ENCODE results near the gene MALRD1.

The MALRD1 gene

GRCh38 chr10:19048489-19048888 is at the start of gene MALRD1:
TSS of gene MALRD1 (plus strand) at chr10:19048801. CDS start at chr10:19048939, 138 bp downstream.
- DNase-seq: no peak

- DNase-seq: no peak
Measured at GRCh38 chr10:19003341-19003740, 45.3 kb upstream of the MALRD1 start.

GRCh38 chr10:19012111-19012510 is 36.5 kb upstream of the MALRD1 start:
- no peak for DNase-seq

DNA sequence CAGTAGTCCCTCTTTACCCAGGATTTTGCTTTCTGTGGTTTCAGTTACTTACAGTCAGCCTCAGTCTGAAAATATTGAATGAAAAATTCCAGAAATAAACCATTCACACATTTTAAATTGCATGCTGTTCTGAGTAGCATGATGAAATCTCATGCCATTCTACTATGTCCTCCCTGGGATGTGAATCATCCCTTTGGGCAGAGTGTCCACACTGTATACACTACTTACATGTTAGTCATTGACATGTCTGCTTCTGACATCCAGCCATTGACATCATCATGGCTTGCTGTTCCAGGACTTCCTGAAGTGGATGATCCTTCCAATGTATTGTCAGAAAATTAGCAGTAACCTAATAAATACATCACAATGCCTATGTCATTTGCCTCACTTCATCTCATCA is 34.6 kb upstream of the MALRD1 start:
- no peak for DNase-seq

GRCh38 chr10:19014498-19014897 is 34.1 kb upstream of the MALRD1 start:
- DNase-seq: no peak

- DNase-seq: no peak
Measured at GRCh38 chr10:19017116-19017890, 31.3 kb upstream of the MALRD1 start.

DNA sequence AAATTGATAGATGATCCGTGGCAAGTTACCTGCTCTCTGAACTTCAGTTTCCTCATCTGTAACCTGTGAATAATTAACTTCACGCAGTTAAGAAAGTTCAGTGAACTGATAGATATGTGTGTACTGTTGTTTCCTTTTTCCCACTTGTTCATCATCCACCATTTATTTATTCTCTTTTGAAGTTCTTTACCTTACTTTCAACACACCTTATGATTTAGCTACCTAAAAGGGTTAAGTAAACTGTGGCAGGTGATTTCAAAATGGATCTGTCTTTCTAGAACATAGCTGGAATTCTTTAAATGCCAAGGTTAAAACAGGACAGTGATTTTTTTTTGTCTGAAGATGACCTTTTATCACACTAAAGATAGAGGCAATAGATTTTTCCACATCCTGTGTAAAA is 27.4 kb upstream of the MALRD1 start:
- DNase-seq: no peak

DNA sequence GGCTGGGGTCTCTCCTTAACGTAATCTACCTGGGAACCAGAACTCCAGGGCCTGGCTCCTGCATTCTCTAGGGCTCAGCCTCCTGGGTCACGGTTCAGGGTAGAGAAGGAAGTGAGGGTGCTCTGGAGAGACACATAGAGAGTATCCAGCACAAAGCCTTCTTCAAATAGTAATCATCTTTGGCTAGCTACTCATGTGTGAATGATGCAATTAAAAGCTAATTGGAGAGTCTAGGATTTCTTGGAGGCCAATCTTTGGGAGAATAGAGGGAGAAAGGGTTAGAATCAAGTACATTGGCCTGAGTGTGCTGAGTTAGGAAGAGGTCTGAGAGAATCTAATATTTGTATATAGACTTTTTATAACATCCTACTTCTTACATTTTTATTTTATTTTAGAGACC is 24.0 kb upstream of the MALRD1 start:
- no peak for DNase-seq

- no peak for DNase-seq
Measured at GRCh38 chr10:19031763-19032162, 16.8 kb upstream of the MALRD1 start.

GRCh38 chr10:19033741-19034140 is 14.9 kb upstream of the MALRD1 start:
- no peak for DNase-seq

GRCh38 chr10:19041171-19041570 is 7.4 kb upstream of the MALRD1 start:
- no peak for DNase-seq

DNA sequence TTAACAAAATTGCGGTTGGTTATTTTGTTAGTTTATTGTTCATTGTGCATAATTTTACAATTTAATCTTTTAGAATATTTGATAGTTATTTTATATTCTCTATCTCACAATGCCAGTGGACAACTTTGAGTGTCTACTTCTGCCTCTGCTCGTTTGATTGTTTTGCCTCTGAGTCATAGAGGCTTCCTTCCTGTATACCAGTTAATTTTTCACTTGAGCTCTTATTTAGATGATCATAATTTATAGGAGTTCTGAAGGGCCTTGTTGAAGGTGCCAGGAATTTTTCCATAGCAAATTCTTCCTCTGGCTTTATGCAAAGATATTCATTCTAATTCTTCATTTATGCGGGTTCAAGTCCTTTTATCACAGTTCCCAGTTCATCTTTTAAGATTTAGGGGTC is 5.2 kb upstream of the MALRD1 start:
- DNase-seq: no peak

DNA sequence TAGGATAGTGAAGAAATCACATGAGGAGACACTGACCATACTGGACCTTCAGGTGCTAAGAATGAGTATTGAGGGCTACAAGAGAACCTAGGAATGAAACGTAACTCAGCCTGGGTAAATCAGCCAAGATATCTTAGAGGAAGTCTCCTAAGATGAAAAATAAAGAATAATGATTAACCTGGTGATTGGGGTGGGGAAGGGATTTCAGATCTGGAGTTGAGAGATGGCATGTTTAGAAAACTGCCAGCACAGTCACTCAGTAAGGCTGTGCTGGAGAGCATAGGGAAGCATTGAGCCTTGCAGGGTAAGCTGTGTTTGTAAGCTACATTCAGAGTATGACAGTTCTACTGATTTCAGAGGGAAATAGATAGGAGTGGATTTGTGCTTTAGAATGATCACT is 1.9 kb upstream of the MALRD1 start:
- DNase-seq: no peak

DNA sequence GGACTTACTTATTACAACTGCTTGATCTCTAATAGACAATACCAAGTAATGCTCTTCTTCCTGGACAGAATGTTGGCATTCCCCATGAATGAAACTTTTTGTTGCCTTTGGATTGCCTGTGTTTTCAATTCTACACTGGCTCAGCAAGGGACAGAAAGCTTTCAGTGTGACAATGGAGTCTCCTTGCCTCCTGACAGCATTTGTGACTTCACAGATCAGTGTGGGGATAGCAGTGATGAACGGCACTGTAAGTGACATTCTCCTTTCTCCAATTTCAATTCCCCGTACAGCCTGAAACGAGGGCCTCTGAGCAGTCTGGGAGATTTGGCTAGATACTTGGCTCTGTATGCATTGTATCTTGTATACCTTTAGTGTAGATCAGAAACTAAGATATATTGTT is 290 bp downstream of the MALRD1 start:
- DNase-seq: no peak

GRCh38 chr10:19049567-19049966 is 966 bp downstream of the MALRD1 start:
- no peak for DNase-seq

DNA sequence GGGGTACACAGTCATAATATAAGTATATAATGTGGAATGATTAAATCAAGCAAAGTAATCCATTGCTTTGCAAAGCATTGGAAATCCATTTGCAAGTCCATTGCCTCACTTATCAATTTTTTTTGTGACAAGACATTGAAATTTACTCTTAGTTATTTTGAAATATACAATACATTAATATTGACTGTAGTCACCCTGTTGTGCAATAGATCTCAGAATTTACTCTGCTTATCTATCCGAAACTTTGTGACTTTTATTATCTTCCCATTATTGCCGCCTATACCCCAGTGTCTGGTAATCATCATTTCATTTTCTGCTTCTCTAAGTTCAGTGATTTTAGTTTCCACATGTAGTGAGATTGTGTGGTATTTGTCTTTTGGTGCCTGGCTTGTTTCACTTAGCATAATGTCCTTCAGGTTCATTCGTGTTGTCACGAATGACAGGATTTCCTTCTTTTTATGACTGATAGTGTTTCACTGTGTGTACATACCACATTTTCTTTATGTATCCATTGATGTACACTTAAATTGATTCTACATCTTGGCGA is 5.8 kb downstream of the MALRD1 start:
- DNase-seq: no peak

- DNase-seq: no peak
Measured at GRCh38 chr10:19058046-19058445, 9.4 kb downstream of the MALRD1 start.

DNA sequence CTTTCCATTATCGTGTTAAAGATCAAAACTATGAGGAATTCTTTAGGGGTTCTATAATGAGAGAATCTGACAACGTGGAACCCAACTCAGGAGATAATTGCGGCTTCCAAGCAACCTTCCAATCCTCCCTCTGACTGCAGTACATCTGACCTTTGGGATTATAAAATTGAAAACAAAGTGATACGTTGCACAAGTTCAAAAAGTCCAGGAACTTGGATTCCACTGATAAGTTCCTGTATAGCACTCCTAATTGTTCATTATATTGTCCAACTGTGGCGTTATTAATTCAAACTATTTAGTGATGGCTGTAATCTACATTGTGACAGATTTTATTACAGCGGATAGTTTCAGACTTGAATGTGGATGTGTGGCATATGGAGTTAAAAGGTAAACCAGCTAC is 15.4 kb downstream of the MALRD1 start:
- no peak for DNase-seq

DNA sequence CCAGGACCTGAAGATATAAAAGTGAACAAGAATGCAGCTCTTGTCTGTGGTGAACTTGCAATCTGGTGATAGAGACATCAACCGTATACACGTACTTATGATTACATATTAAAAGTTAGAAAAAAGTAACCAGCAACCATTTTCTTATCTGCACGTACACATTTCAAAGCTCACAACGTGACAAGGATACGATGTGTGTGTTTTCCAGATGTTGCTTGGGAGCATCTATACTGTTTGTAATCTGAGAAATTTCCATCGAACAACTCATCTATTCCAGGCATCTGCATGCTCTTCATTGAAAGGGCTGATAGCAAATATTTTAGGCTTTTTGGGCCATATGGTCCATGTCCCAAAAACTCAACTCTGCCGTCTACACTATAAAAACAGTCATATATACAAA is 23.3 kb downstream of the MALRD1 start:
- DNase-seq: no peak

GRCh38 chr10:19077276-19077675 is 28.7 kb downstream of the MALRD1 start:
- no peak for DNase-seq

GRCh38 chr10:19096501-19097073 is 48.0 kb downstream of the MALRD1 start:
- no peak for DNase-seq

DNA sequence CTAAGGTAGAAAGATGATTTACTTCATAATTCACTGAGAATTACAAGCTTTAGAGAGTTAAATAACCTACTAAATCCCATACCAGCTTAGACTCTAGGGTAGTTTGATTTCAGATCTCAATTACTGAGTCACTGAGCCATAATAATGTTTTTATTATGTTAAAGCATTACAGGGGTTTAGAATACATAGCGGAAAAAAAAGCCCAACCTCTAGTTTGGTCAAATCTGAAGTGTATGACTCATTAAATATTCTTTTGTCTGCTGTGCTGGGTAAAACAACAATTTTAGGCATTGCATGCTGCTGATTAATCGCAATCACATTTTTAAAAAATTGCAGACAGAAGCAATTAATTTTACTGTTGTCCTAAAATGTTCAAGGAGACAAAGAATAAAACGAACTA is 48.5 kb downstream of the MALRD1 start:
- DNase-seq: no peak

DNA sequence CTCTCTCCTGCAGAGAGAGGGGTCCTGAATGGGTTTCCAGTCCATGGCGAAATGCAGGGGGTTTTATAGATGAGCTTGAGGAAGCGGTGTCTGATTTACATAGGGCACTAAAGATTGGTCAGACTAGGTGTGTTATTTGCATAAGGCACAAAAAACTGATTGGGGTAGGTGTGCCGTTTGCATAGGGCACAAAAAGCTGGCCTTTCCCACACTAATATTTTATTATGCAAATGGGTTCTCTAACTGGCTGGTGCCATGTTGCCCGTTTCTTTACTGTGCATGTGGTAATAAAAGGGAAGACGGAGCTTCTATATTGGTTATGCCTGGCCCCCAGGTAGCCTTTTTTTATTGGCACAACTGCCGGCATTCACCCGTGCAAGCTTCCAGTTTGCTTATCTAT is 50.2 kb downstream of the MALRD1 start:
- DNase-seq: no peak

DNA sequence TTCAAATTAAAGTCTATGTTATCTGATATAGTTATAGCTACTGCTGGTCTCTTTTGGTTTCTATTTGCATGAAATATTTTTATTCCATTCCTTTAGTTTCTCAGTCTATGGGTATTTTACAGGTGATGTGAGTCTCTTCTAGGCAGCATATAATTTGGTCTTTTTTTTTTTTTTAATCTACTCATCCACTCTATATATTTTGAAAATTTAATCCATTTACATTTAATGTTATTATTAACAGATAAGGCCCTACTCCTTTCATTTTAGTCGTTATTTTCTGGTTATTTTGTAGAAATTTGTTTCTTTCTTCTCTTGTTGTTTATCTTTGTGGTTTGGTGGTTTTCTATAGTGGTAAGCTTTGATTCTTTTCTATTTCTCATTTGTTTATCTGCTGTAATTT is 58.8 kb downstream of the MALRD1 start:
- no peak for DNase-seq

All from activated effector memory CD4-positive, alpha-beta T cell treated with anti-CD3 and anti-CD28 coated beads, Interleukin-2, amount 50 U/mL, for 16 hours (primary cell).